Tibial nerve (tissue), 4 donors: Measurements from ENCODE around the gene CIPC. TPM values are rescaled to one million over a fixed set of nuclear protein-coding genes. Genes with fewer than 3 reads are reported as not detected.

Experiments used
- DNase-seq, 2 donors: peaks; one replicate each; pipeline ENCODE4 v3.0.0-alpha.2; 2019; ENCODE audit warnings: low spot score in 2 of 2
- H3K27ac ChIP-seq, 4 donors: fragments of 200-600 bp; sonication (generic) in 3 of 4; one replicate each; pipeline ENCODE4 v1.5.1; 2017 to 2019; ENCODE audit warnings: mild to moderate bottlenecking in 1 of 4
- H3K27me3 ChIP-seq, 2 donors: fragments of 200-600 bp; sonication (generic) in 1 of 2; one replicate each; pipeline versions ENCODE4 v1.5.1 to v1.6.0; 2017 to 2019
- H3K36me3 ChIP-seq, 3 donors: fragments of 200-600 bp; sonication (generic); one replicate each; pipeline ENCODE4 v1.5.1; 2018 to 2019
- H3K4me1 ChIP-seq, 4 donors: fragments of 200-600 bp; sonication (generic) in 3 of 4; one replicate each; pipeline ENCODE4 v1.5.1; 2017 to 2019
- H3K4me3 ChIP-seq, 4 donors: fragments of 200-600 bp; sonication (generic) in 3 of 4; one replicate each; pipeline ENCODE4 v1.5.1; 2017 to 2019; ENCODE audit warnings: mild to moderate bottlenecking in 1 of 4, moderate library complexity in 1 of 4
- H3K9me3 ChIP-seq, 4 donors: fragments of 200-600 bp; sonication (generic) in 3 of 4; one replicate each; pipeline ENCODE4 v1.5.1; 2017 to 2019
- CTCF ChIP-seq, 5 experiments: fragments of 200-600 bp in 3 of 5; fragments of 450-650 bp in 2 of 5; sonication (generic) in 3 of 5; IDR thresholded peaks; one replicate each; pipeline ENCODE4 v1.5.1; 2016 to 2019; ENCODE audit warnings: antibody characterized with exemption in 5 of 5, mild to moderate bottlenecking in 3 of 5, moderate library complexity in 2 of 5
- EP300 ChIP-seq, 2 donors: sonication (generic); formaldehyde crosslinking; IDR thresholded peaks; one replicate each; pipeline ENCODE4 v1.6.1; 2017; ENCODE audit warnings: antibody characterized with exemption in 2 of 2, mild to moderate bottlenecking in 1 of 2
- POLR2A ChIP-seq, 2 donors: fragments of 450-650 bp; IDR thresholded peaks; one replicate each; pipeline ENCODE4 v1.6.1; 2017; ENCODE audit warnings: antibody characterized with exemption in 2 of 2, mild to moderate bottlenecking in 2 of 2, moderate library complexity in 2 of 2
- WGBS, 2 donors: methylation state at CpG; one replicate each; pipeline ENCODE4 v1.1.5; 2018; 5-methylcytosine and 5-hydroxymethylcytosine counted together
- total RNA-seq, 4 donors: library from RNA; depleted of rRNA; stranded (reverse); fragments of >200 nt; gene quantifications; one replicate each; pipeline ENCODE4 v1.1.0, GENCODE V29; 2016

Gene CIPC
- total RNA-seq, 4 donors from 2014 or later, result 38.1 to 76.7 (median 41.5) TPM

DNA sequence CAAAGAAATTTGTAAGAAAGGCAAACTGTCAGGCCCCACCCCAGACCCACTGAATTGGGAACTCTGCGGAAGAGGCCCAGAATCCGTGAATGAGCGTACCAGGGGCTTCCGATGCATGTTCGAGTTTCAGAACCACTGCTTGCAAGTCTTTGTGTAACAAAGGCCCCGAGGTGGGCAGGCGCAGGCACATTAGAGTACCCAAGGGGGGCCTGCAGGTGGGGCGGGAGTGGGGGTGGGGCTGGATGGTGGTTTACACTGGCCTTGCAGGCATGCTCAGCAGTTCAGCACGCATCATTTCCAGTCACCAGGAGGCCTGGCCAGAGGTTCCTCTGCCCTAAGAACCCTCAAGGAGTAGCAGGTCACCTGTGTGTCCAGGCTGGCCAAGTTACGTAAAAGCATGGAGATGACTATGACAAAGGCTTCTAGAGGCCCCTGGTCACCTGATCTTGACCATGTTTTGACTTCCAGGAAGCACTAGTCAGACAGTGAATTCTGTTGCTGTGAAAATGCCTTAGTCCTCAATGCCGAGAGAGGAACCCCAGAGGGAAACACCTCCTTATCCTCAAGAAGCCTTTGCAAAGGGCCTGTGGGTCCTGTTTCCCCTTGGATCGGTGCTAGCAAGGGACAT, 36.3 kb upstream of the CIPC start:
- Histone ChIP-seq H3K4me1 (peaks cover 0 to 8% (median 0%) of the 10 kb centered on the region in 4 donors), H3K27me3 (no peaks in the 10 kb centered on the region), H3K36me3 (no peaks in the 10 kb centered on the region), H3K27ac (no peak overlapping the region), H3K9me3 (no peaks in the 10 kb centered on the region), H3K4me3 (no peak overlapping the region)
- WGBS, 2 donors, result 88 to 89% methylated on average over 12 of the region's 12 CpGs
- TF ChIP-seq CTCF (IDR thresholded peaks at IDR 0.05) (no peak), EP300 (IDR thresholded peaks at IDR 0.05) (no peak), POLR2A (IDR thresholded peaks at IDR 0.05) (no peak)
- DNase-seq, result no peak

GRCh38 chr14:77062261-77062660, 35.8 kb upstream of the CIPC start:
- WGBS, 2 donors, result 89 to 94% methylated on average over 3 of the region's 3 CpGs

DNA sequence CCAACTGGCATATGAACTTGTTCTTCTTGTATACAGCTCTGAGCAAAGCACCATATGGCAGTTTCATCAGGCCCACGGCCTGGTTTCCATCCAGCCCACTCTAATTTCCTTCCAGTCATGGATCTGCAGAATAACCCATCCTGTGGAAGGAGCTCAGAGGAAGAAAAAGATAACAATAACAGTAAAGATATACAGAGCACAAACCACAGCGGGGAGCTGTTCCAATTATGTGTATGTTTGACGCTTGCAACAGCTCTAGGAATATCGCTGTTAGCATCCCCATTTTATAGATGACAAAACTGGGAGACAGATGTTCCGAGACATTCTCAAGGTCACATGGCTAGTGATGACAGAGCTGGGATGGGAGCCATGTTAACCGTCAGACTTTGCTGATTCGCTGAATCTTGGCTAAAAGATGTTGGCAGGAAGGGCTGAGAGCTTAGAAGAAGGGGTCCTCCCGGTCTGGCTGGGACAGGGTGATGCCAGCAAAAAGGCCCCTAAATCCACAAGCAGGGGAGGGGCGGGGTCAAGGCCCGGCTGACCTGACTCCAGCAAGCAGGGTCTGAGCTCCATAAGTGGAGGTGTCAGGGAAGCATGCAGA, 34.4 kb upstream of the CIPC start:
- Histone ChIP-seq H3K27ac (no peak overlapping the region), H3K36me3 (no peaks in the 10 kb centered on the region), H3K27me3 (no peaks in the 10 kb centered on the region), H3K4me3 (no peak overlapping the region), H3K4me1 (peaks cover 0 to 17% (median 4%) of the 10 kb centered on the region in 4 donors), H3K9me3 (no peaks in the 10 kb centered on the region)
- no peak for DNase-seq
- WGBS, 2 donors, result 67 to 73% methylated on average over 10 of the region's 10 CpGs
- TF ChIP-seq EP300 (IDR thresholded peaks at IDR 0.05) (no peak), POLR2A (IDR thresholded peaks at IDR 0.05) (no peak), CTCF (IDR thresholded peaks at IDR 0.05) (no peak)

More at GRCh38 chr14:77062261-77062660, 35.8 kb upstream of the CIPC start:
- no peaks in the 10 kb centered on the region for H3K27me3 ChIP-seq
- H3K4me1 ChIP-seq, result peaks cover 0 to 8% (median 0%) of the 10 kb centered on the region in 4 donors
- no peak overlapping the region for H3K27ac ChIP-seq
- DNase-seq, result no peak
- H3K36me3 ChIP-seq, result no peaks in the 10 kb centered on the region
- TF ChIP-seq POLR2A (IDR thresholded peaks at IDR 0.05), result no peak
- no peak for TF ChIP-seq CTCF (IDR thresholded peaks at IDR 0.05)
- no peak for TF ChIP-seq EP300 (IDR thresholded peaks at IDR 0.05)
- H3K9me3 ChIP-seq, result no peaks in the 10 kb centered on the region
- H3K4me3 ChIP-seq, result no peak overlapping the region

DNA sequence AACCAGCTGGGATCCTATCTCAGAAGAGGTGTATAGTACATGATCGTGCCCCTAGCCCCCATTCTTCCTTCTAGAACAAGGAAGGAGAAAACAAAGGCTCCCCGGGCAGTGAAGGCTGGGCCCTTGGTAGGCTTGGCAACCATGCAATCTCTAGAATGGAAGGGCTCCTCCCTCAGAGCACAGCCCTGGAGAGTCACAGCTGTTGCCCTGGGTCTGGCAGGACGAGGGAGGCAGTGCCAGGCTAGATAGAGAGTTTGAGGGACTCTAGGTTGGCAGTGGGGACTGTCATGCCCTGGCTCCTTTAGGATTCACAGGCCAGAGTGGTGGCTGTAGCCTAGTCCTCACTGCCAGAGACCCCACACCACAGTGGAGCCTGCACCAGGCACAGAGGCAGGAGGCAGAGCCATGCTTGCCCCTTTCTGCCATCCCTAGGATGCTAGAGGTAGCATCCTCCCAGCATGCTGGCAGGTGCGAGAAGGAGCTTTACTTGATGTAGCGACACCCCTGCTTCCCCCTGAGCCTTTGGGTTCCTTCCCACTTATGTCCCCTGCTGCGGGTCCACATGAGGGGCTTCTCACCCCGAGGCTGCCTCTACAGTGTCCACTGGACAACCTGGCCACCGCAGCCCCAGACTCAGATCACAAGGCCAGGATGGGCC, 33.4 kb upstream of the CIPC start:
- DNase-seq, result no peak
- TF ChIP-seq EP300 (IDR thresholded peaks at IDR 0.05) (no peak), POLR2A (IDR thresholded peaks at IDR 0.05) (no peak), CTCF (IDR thresholded peaks at IDR 0.05) (no peak)

More for the DNA sequence above, 33.4 kb upstream of the CIPC start:
- Histone ChIP-seq H3K27me3 (no peaks in the 10 kb centered on the region), H3K4me3 (no peak overlapping the region), H3K9me3 (no peaks in the 10 kb centered on the region), H3K27ac (no peak overlapping the region), H3K4me1 (peaks cover 0 to 23% (median 4%) of the 10 kb centered on the region in 4 donors), H3K36me3 (no peaks in the 10 kb centered on the region)
- 78 to 89% methylated on average over 8 of the region's 8 CpGs for WGBS, 2 donors
